Progenitor cell of endocrine pancreas (in vitro differentiated cells): Measurements from ENCODE around the gene DIPK1A. TPM values are rescaled to one million over a fixed set of nuclear protein-coding genes. Genes with fewer than 3 reads are reported as not detected.

Source experiments
- DNase-seq: peaks from one replicate; pipeline ENCODE4 v3.0.0; 2021; ENCODE audit warnings: low spot score; ENCODE audit not compliant: unreplicated experiment
- H3K27ac Mint-ChIP-seq: 2 replicates; pipeline ENCODE4 v1.8.0; 2021; ENCODE audit warnings: mild to moderate bottlenecking, moderate library complexity, mixed read lengths
- H3K27me3 Mint-ChIP-seq: 2 replicates; pipeline ENCODE4 v1.8.0; 2021; ENCODE audit warnings: mixed read lengths
- H3K36me3 Mint-ChIP-seq: 2 replicates; pipeline ENCODE4 v1.8.0; 2022; ENCODE audit warnings: mixed read lengths; ENCODE audit not compliant: insufficient read depth
- H3K4me1 Mint-ChIP-seq: 2 replicates; pipeline ENCODE4 v1.8.0; 2021; ENCODE audit warnings: low read depth, mixed read lengths
- H3K4me3 Mint-ChIP-seq: 2 replicates; pipeline ENCODE4 v1.8.0; 2021; ENCODE audit warnings: low read depth, mild to moderate bottlenecking, moderate library complexity, mixed read lengths
- H3K9me3 Mint-ChIP-seq: 2 replicates; pipeline ENCODE4 v1.8.0; 2021; ENCODE audit warnings: low read depth, mixed read lengths
- CTCF ChIP-seq: fragments of 200-600 bp; sonication (generic); IDR thresholded peaks from one replicate; pipeline ENCODE4 v1.5.0; 2021; ENCODE audit warnings: antibody characterized with exemption, mild to moderate bottlenecking; ENCODE audit not compliant: unreplicated experiment
- total RNA-seq: library from RNA; stranded (reverse); gene quantifications from 2 replicates; pipeline ENCODE4 v1.2.1, GENCODE V29; 2021

The DIPK1A gene
- total RNA-seq, 1 donor from 2014 or later, result 6.9 TPM

GRCh38 chr1:92853299-92853698, 108.0 kb downstream of the DIPK1A start:
- Mint-ChIP-seq H3K36me3 (no peaks in the 10 kb centered on the region), H3K4me1 (no peaks in the 10 kb centered on the region), H3K27me3 (no peaks in the 10 kb centered on the region), H3K27ac (no peak overlapping the region), H3K4me3 (no peak overlapping the region), H3K9me3 (peaks cover 6% of the 10 kb centered on the region)
- DNase-seq, result no peak
- no peak for TF ChIP-seq CTCF

- Mint-ChIP-seq H3K4me1 (no peaks in the 10 kb centered on the region), H3K27ac (no peak overlapping the region), H3K4me3 (no peak overlapping the region), H3K36me3 (no peaks in the 10 kb centered on the region), H3K27me3 (no peaks in the 10 kb centered on the region), H3K9me3 (peaks cover 6% of the 10 kb centered on the region)
- no peak for TF ChIP-seq CTCF
- no peak for DNase-seq
Observed at GRCh38 chr1:92851729-92852128, 109.5 kb downstream of the DIPK1A start.

GRCh38 chr1:92850019-92850418, 111.2 kb downstream of the DIPK1A start:
- no peak for DNase-seq
- Mint-ChIP-seq H3K27me3 (no peaks in the 10 kb centered on the region), H3K36me3 (peaks cover 4% of the 10 kb centered on the region), H3K9me3 (peaks cover 6% of the 10 kb centered on the region), H3K4me3 (no peak overlapping the region), H3K4me1 (no peaks in the 10 kb centered on the region), H3K27ac (peak overlapping the region; percentile 71)
- no peak for TF ChIP-seq CTCF

GRCh38 chr1:92848201-92848600, 113.1 kb downstream of the DIPK1A start:
- peak overlapping the region; percentile 5 for H3K27ac Mint-ChIP-seq
- peaks cover 15% of the 10 kb centered on the region for H3K36me3 Mint-ChIP-seq
- TF ChIP-seq CTCF, result no peak
- no peaks in the 10 kb centered on the region for H3K9me3 Mint-ChIP-seq
- H3K4me3 Mint-ChIP-seq, result no peak overlapping the region
- no peaks in the 10 kb centered on the region for H3K27me3 Mint-ChIP-seq
- no peaks in the 10 kb centered on the region for H3K4me1 Mint-ChIP-seq
- no peak for DNase-seq

- no peaks in the 10 kb centered on the region for H3K4me1 Mint-ChIP-seq
- no peaks in the 10 kb centered on the region for H3K9me3 Mint-ChIP-seq
- H3K27ac Mint-ChIP-seq, result no peak overlapping the region
- no peak overlapping the region for H3K4me3 Mint-ChIP-seq
- no peak for TF ChIP-seq CTCF
- peaks cover 22% of the 10 kb centered on the region for H3K36me3 Mint-ChIP-seq
- no peak for DNase-seq
- no peaks in the 10 kb centered on the region for H3K27me3 Mint-ChIP-seq
Observed at GRCh38 chr1:92845908-92846307, 115.4 kb downstream of the DIPK1A start.
